ENCODE results near the gene CIDEB. TPM values are rescaled to one million over a fixed set of nuclear protein-coding genes. Genes with fewer than 3 reads are reported as not detected.
A peak's percentile ranks its signal among the peaks of the same experiment; 100 is the strongest.

CIDEB gene
- total and polyA plus RNA-seq, 2 of the 8 experiments (the other 6 are each of a cell fraction or from before 2014, with no cell fraction given), result 0.11 TPM; not detected in 1

DNA sequence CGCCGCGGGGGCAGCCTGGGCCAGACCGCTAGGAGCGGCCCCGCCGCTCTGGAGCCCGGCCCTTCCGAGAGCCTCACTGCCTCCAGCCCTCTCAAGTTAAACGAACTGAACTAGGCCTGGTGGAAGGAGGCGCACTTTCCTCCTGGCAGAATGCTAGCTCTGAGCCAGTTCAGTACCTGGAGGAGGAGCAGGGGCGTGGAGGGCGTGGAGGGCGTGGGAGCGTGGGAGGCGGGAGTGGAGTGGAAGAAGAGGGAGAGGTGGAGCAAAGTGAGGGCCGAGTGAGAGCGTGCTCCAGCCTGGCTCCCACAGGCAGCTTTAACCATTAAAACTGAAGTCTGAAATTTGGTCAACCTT is 8.8 kb upstream of the CIDEB start:
- Histone ChIP-seq H3K23ac (ENCODE audit: insufficient read length) (no peak overlapping the region), H2AFZ (ENCODE audit: low read length) (no peak overlapping the region), H2BK15ac (ENCODE audit: low read length) (no peak overlapping the region), H2BK20ac (ENCODE audit: low read length) (no peak overlapping the region), H4K91ac (replicated peaks; ENCODE audit: insufficient read length, low read length) (no peak overlapping the region), H2AK5ac (ENCODE audit: low read depth, low read length) (no peak overlapping the region), H3K23me2 (ENCODE audit: low read depth, low read length) (no peaks in the 10 kb centered on the region), H3K4me3 (ENCODE audit: extremely low read depth in 1 of 4, insufficient read depth in 2 of 4, low read depth in 3 of 4, low read length in 4 of 4) (no peak overlapping the region), H3K36me3 (ENCODE audit: control insufficient read depth in 2 of 4, insufficient read depth in 4 of 4, low read length in 3 of 4) (no peaks in the 10 kb centered on the region), H3K79me2 (ENCODE audit: control insufficient read depth in 1 of 2, insufficient read depth in 2 of 2, low read length in 2 of 2) (no peaks in the 10 kb centered on the region), H2BK5ac (ENCODE audit: low read depth, low read length) (no peak overlapping the region), H3K4ac (replicated peaks; ENCODE audit: insufficient read length, low read depth, low read length) (no peak overlapping the region), H3K27me3 (replicated peaks in 1 of 4; ENCODE audit: control insufficient read depth in 3 of 4, extremely low read depth in 1 of 4, insufficient read depth in 3 of 4, low read length in 3 of 4) (peaks cover 0 to 42% (median 31%) of the 10 kb centered on the region in 4 experiments; a peak in 6 of 7 replicates), H4K20me1 (replicated peaks in 1 of 2; ENCODE audit: control insufficient read depth in 1 of 2, insufficient read depth in 2 of 2, low read length in 2 of 2) (peaks cover 0 to 2% of the 10 kb centered on the region in 2 experiments), H3K9me3 (ENCODE audit: insufficient read depth in 2 of 2, low read depth in 1 of 2, low read length in 1 of 2) (no peaks in the 10 kb centered on the region; a peak in 1 of 4 replicates), H2BK12ac (ENCODE audit: low read depth, low read length) (peak overlapping the region; percentile 56; the same call in 1 of the 2 replicates), H4K8ac (ENCODE audit: extremely low read depth, insufficient read depth, low read length) (peak overlapping the region; percentile 86), H3K27ac (ENCODE audit: low read depth, low read length) (no peak overlapping the region), H2BK120ac (replicated peaks; ENCODE audit: low read depth, low read length) (no peak overlapping the region), H3K4me2 (ENCODE audit: insufficient read depth in 1 of 2, low read depth in 2 of 2, low read length in 2 of 2) (peak overlapping the region in 1 of 2 experiments; percentile 17; a peak in 1 of 4 replicates), H3K14ac (ENCODE audit: insufficient read length) (no peak overlapping the region), H3K56ac (replicated peaks; ENCODE audit: insufficient read length, low read depth, low read length) (no peak overlapping the region), H4K5ac (ENCODE audit: insufficient read length, low read depth, low read length) (no peak overlapping the region), H3K9ac (replicated peaks in 1 of 4; ENCODE audit: extremely low read depth in 1 of 4, low read depth in 3 of 4, low read length in 3 of 4) (no peak overlapping the region; a peak in 1 of 7 replicates), H3K79me1 (ENCODE audit: low read depth, low read length) (no peaks in the 10 kb centered on the region), H3K4me1 (replicated peaks in 1 of 4; ENCODE audit: control insufficient read depth in 3 of 4, insufficient read depth in 4 of 4, low read length in 3 of 4) (no peaks in the 10 kb centered on the region; a peak in 2 of 7 replicates), H3K18ac (ENCODE audit: extremely low read depth, low read length) (no peak overlapping the region)
- ChIA-PET POLR2A (ENCODE audit: partially characterized antibody) (interaction anchor here (1.3 to 1.9 kb wide), 5 partner anchors 11 to 115 kb away, joined by 3 to 5 read pairs (median 3); partner anchors contain the start of genes DHRS1 and NOP9), CTCF (ENCODE audit: partially characterized antibody) (interaction anchor here (1.2 to 27.8 kb wide), 7 partner anchors 9 to 111 kb away, joined by 3 to 664 read pairs (median 8); partner anchors contain the start of genes ADCY4, CBLN3, CIDEB and KHNYN)
- DNase-seq (ENCODE audit: low read depth in 1 of 2, low spot score in 2 of 2), result no peak
- FAIRE-seq, result no peak
- 85% methylated on average over 9 of the region's 18 CpGs; no CpG with 5 or more reads in 1 of the 2 experiments for WGBS, 2 experiments (ENCODE audit: extremely low coverage in 1 of 2, insufficient coverage in 1 of 2, insufficient read length in 1 of 2, insufficient replicate concordance in 2 of 2, low coverage in 1 of 2, low lambda C conversion rate in 2 of 2, missing lambda C conversion rate in 1 of 2)
- TF ChIP-seq CHD1 (IDR thresholded peaks at IDR 0.05; ENCODE audit: low read depth, low read length), result no peak
- no peak for TF ChIP-seq GTF2F1 (IDR thresholded peaks at IDR 0.05; ENCODE audit: borderline replicate concordance, low read depth, low read length)
- TF ChIP-seq, protein P1, sequence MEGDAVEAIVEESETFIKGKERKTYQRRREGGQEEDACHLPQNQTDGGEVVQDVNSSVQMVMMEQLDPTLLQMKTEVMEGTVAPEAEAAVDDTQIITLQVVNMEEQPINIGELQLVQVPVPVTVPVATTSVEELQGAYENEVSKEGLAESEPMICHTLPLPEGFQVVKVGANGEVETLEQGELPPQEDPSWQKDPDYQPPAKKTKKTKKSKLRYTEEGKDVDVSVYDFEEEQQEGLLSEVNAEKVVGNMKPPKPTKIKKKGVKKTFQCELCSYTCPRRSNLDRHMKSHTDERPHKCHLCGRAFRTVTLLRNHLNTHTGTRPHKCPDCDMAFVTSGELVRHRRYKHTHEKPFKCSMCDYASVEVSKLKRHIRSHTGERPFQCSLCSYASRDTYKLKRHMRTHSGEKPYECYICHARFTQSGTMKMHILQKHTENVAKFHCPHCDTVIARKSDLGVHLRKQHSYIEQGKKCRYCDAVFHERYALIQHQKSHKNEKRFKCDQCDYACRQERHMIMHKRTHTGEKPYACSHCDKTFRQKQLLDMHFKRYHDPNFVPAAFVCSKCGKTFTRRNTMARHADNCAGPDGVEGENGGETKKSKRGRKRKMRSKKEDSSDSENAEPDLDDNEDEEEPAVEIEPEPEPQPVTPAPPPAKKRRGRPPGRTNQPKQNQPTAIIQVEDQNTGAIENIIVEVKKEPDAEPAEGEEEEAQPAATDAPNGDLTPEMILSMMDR (IDR thresholded peaks at IDR 0.05; ENCODE audit: control extremely low read depth in 1 of 3, insufficient read depth in 1 of 3, low read depth in 1 of 3, low read length in 3 of 3), result no peak
- TF ChIP-seq FOSL1 (IDR thresholded peaks at IDR 0.05; ENCODE audit: insufficient read depth, low read depth, low read length), result no peak
- TF ChIP-seq, protein P2, sequence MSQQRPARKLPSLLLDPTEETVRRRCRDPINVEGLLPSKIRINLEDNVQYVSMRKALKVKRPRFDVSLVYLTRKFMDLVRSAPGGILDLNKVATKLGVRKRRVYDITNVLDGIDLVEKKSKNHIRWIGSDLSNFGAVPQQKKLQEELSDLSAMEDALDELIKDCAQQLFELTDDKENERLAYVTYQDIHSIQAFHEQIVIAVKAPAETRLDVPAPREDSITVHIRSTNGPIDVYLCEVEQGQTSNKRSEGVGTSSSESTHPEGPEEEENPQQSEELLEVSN (IDR thresholded peaks at IDR 0.05), result no peak
